Activated T-cell treated with anti-CD3 and anti-CD28 coated beads, Interleukin-2, amount 50 U/mL, for 1 hour (primary cell): Measurements from ENCODE around the gene MACROD1.
A peak's percentile ranks its signal among the peaks of the same experiment; 100 is the strongest.

Experiments
- DNase-seq: peaks from one replicate; pipeline ENCODE4 v3.0.0-alpha.2; 2020

MACROD1 gene

DNA sequence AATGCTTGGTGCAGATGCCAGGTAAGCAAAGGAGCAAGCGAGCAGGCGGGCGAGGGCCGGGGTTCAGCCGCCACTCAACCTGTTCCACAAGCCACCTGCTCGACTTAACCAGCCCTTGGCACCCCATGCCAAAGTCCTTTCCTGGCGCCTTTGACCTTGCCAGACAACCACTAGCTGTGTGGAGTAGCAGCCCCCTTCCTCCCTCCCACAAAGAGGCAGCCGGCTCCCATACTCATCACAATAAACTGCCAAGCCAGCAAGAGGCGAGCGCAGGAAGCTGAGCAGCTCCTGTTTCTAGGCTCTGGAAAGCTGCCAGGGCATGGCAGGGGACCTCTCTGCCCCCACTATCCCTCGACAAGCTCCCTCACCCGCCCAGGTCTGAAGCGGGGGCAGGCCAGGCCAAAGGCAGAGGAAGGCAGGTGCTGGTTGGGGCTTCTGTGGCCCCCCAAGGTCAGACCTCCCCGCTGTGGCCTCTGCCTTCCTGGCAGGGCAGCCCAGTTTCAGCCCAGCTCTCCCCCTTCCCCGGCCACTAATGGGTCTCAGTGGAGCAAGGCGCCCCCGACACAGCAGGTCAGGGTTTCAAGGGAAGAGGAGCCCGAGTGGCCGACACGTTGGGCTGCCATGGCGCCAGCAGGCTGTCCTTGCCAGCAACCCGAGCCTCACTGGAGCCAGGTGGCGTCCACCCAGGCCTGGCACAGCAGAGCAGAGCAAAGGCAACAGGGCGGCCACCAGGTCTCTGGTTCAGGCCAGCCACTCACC, 15.3 kb downstream of the MACROD1 start:
- no peak for DNase-seq

DNA sequence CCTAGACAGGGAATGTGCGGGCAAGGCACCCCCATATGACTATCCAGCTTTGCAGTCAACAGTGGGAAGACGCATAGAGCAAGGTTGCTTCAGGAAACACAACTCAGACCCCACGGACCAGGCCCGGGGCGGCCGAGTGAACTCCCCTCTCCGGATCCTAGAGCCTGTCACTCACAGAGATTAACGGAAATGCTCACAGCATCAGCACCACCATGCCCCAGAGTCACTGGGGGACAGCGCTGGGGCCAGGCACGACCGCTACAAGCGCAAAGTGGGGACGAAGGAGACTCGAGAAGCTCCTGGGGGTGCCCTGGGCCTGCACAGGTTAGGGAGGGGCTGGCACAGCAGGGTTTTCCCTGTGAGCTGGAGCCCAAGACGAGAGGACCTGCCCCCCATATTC, 15.9 kb downstream of the MACROD1 start:
- no peak for DNase-seq

GRCh38 chr11:64148917-64149617, 16.8 kb downstream of the MACROD1 start:
- no peak for DNase-seq

DNA sequence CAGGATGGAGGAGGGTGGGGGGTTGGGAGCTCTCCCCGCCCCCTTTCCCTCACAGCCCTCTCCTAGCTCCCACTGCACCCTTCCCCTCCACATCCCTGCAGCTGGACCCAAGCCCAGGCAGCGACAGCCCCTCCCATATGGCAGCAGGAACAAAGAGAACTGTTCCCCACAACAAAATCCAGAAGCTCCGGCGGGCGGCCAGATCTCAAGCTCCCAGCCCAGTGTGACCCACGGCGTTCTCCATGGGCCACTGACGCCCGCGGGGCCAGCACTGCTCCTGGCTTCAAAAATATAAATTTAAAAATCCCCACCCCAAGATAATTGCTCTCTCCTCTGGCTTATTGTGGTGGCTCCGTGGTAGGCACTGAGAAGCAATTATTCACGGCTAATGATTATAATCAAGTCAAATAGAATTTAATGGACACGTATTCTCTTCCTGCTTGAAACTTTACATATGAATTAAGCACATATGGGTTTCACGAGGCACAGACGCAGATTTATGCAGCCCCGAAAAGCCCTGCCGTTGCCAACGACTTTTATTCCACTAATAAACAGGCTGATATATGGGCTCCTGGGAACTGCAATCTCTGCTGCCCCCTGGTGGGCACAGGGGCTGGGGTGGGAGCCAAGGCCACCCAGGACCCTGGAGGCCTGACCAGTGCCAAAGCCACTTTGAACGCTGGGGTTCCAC, 17.5 kb downstream of the MACROD1 start:
- peak; percentile 76 for DNase-seq

GRCh38 chr11:64146036-64146955, 19.6 kb downstream of the MACROD1 start:
- peak; percentile 65 for DNase-seq

DNA sequence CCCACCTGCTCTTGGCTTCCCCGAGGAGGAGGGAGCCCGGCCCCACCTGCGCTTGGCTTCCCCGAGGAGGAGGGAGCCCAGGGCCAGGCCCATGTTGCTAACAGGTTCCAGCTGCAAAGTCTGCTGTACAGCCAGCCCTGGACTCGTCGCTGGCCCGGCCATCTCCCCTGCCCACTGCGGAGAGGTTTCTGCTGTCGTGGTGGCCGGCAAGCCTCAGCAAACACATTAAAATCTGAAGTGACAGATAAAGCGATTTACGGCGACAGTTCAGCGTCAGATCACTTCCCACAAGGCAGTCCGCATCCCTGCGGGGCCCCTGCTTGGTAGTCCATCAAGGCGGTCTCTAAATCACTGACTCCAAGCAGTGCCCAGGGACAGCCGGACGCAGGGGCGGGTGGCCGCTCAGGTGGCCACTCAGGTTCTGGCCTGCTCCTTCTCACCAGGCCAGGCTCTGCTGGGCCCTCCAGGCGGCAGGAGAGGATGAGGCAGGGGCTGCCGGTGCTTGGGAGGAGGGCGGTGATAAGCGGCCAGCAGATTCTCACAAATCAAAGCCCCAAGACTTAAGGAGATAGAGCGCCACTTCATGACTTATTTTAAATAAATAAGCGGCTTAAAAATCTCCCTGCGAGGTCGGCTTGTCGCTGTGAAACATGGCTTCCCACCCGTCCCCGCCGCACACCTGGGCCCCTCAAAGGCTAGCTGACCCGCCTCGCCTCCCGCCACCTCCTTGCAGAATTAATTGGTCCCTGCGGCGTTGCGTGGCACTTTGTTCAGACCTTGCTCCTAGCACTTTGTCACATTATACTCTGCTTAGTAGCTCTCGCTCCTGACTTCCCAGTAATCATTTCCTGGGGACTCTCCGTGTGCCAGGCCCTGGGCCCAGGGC, 21.1 kb downstream of the MACROD1 start:
- no peak for DNase-seq

GRCh38 chr11:64141081-64141783, 24.7 kb downstream of the MACROD1 start:
- DNase-seq, result no peak

GRCh38 chr11:64140082-64140481, 25.8 kb downstream of the MACROD1 start:
- no peak for DNase-seq

DNA sequence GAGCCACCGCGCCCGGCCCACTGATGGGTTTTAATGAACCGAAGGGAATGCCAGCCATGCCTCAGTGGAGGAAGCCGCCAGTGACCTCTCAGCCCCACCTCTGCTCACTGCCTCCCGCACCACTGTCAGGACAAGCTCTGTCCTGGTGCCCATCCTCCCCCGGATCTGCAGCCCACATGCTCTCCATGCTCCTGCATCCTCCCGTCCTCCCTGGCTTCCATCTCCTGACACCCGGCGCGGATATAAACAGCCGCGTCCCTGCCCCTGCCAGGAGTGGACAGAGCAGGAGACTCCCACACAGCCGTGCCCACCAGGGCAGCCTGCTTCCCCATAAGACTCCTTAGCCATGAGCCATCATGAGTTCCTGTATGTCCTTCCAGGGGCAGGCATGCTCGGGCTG, 26.9 kb downstream of the MACROD1 start:
- no peak for DNase-seq

DNA sequence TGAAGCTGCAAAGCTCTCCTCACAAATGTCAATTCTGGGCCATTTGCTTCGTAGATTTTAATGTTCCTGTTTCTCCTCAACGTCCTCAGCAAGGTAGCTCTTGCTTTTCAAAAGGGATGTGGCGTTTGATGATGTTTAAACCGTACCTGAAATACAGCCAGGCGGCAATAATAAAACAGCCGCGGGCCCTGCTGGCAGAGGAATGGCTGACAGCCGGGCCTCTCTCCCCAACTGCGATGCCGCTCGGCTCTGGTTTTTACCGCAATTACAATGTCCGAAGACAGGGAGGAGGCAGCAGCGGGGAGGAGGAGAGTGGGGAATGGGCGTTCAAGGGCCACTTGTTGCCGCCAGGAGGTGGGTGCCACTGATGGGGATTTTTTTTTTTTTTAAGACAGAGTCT, 27.5 kb downstream of the MACROD1 start:
- no peak for DNase-seq

DNA sequence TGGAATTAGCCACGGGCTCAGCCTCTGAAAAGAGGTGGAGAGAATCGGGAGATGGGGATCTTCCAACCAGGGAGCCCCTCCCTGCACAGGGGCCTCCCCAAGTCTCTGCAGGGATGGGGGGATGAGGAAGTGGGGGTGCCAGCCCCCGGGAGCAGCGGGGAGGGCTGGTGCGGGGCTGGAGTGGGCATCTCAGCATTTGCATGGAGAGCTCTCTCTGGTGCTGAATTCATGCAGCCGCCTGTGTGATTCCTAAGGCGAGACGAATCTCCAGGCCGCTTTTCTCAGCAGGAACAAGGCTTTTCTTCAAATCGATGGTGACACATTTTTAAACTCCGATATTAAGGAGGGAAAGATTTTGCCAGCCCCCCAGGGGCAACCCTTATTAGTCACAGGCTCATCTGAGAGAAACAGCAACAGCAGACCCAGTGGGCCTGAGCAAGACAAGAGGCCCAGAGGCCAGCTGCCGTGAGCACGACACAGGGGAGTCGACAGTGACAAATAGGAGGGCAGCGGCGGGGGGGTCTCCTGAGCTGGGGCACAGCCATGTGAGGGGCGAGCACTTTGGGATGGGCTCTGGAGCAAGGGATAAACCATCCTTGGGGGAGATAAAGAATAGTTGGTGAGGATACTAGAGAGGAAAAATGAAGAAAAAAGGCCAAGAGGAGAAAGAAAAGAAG, 29.0 kb downstream of the MACROD1 start:
- DNase-seq, result no peak

- DNase-seq, result no peak
These were observed 30.2 kb downstream of the MACROD1 start for GRCh38 chr11:64135711-64136110.

DNA sequence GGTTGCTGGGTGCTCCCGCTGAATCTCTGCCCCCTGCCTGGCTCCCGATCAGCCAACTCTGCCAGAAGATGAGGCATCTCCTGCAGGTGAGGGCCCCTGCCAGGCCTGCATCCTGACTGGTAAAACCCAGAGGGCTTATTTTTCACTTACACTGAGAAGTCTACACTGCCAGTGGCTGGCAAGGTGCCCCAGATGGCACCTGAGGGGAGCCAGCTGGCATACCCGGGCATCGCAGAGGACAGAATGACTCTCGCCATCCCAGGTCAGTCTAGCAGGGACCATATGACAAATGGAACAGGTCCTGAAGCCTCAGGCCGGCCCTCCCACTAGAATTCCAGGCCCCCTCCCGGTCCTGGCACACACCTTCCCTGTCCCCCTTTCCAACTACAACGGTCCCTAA, 30.9 kb downstream of the MACROD1 start:
- no peak for DNase-seq

DNA sequence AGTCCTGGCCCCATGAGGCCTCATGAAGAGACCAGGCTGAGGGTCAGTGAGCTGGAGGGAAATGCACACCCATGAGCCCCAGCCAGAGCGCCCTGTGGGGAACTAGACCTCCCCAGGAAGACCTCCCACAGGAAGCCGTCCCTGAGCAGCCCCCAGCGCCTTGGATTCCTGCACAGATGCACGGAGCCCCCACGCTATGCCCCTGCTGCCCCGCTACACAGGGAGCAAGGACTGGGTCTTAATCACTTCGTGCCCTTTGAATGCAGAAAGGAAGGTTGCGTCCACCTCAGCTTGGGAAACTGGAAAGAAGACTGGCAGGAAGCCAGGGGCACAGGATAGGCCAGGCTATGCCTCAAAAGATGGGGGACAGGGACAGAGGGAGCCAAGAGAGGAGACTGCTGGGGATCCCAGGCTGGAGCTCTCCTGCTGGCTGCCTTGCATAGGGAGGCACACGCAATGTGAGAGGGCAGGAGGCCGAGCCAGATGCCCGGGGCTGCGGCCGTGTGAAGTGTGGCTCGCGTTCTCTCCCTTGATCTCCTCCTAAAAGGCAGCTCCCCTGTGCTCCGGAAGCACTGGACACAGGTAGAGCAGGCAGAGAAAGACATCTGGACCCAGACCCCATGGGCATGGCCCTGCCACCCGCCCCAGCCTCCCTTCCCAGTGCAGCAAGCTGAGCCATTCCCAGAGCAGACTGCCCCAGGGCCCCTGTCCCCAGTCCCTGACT, 32.8 kb downstream of the MACROD1 start:
- no peak for DNase-seq

DNA sequence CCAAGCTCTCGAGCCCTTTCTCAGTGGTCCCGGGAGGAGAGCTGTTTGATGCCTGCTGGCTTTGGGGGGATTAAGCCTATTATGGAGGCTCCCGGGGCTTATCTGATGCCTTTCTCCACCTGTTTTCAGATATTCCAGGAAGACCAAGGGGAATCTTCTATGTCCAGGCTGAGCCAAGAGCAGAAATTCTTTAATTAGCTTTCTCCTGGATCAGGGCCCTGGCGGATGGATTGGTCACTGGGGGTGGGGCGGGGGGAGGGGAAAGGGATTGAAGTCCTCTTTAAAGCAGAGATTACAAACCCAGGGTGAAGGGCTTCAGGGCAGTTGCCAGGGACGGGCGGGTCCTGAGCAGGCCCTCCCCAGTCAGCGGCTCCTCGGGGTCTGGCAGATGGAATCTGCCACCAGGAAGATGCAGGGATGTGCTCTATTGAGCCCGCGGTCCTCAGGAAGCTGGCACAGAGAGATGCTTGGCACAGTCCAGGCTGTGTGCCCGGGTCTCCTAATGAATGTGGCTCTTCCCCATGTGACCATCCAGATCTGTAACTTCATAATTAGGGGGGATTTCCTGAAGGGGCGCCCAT, 33.6 kb downstream of the MACROD1 start:
- no peak for DNase-seq

DNA sequence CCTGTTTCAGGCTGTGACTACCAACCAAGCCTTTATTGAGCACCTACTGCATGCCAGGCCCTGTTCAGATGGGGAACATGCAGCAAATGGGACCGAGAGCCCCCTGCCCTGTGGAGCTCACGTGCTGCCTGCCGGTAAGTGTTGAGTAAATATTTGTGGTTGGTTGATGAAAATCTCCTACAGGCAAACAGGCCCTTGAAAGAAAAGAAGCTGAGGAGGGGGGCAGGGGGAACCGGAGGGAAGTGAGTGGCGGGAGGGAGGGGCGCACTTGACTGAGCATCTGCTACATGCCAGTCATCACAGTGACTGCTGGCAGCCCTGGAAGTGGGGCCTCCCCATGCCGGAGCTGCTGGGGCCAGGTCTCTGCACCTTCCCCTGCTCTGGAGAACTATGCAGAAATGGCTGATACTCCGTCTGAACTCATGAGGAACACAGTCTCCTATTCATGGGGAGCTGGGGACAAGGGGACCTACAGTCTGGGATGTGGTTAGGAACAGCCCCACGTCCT, 34.2 kb downstream of the MACROD1 start:
- DNase-seq, result no peak

- no peak for DNase-seq
These were observed 35.3 kb downstream of the MACROD1 start for GRCh38 chr11:64130618-64131017.

GRCh38 chr11:64129403-64129802, 36.5 kb downstream of the MACROD1 start:
- DNase-seq, result no peak
